Uterus (tissue), 2 donors: ENCODE measurements around the gene DIP2A.

ENCODE experiments used
- CTCF ChIP-seq, 4 experiments: fragments of 200-600 bp in 2 of 4; fragments of 450-650 bp in 2 of 4; sonication (generic) in 2 of 4; IDR thresholded peaks; one replicate each; pipeline ENCODE4 v1.5.1; 2016 to 2019; ENCODE audit warnings: antibody characterized with exemption in 4 of 4, mild to moderate bottlenecking in 2 of 4, moderate library complexity in 1 of 4
- POLR2A ChIP-seq, 2 donors: fragments of 450-650 bp; IDR thresholded peaks; one replicate each; pipeline ENCODE4 v1.6.1; 2016; ENCODE audit warnings: antibody characterized with exemption in 2 of 2, mild to moderate bottlenecking in 1 of 2, moderate library complexity in 1 of 2

GRCh38 chr21:46454142-46454541 lies 4.5 kb upstream of the DIP2A start:
- no peak for TF ChIP-seq CTCF (IDR thresholded peaks at IDR 0.05)
- no peak for TF ChIP-seq POLR2A (IDR thresholded peaks at IDR 0.05)
